HepG2 (cell line): ENCODE data around the gene COPS6. TPM values are rescaled to one million over a fixed set of nuclear protein-coding genes. Genes with fewer than 3 reads are reported as not detected.
A peak's percentile ranks its signal among the peaks of the same experiment; 100 is the strongest.

ENCODE experiments used
- ATF1 ChIP-seq: IDR thresholded peaks from 2 replicates; pipeline ENCODE4 v1.6.1; 2016; ENCODE audit warnings: mild to moderate bottlenecking, control low read depth
- CSRNP2 ChIP-seq: sonication (generic); formaldehyde crosslinking; conservative IDR thresholded peaks from 2 replicates; pipeline ENCODE4 v1.8.0; 2022; ENCODE audit warnings: low read depth, missing genetic modification reagents
- E2F5 ChIP-seq: sonication (generic); formaldehyde crosslinking; conservative IDR thresholded peaks from 2 replicates; pipeline ENCODE4 v1.4.0; 2020; ENCODE audit warnings: missing genetic modification reagents
- FIP1L1 ChIP-seq: fragments of 200-400 bp; formaldehyde crosslinking; IDR thresholded peaks from 2 replicates; pipeline ENCODE4 v1.6.1; 2018; ENCODE audit warnings: low read depth, mild to moderate bottlenecking, low read length, moderate library complexity, borderline replicate concordance; ENCODE audit not compliant: insufficient read depth
- GMEB2 ChIP-seq: IDR thresholded peaks from 2 replicates; pipeline ENCODE4 v1.6.1; 2016; ENCODE audit warnings: missing biosample characterization, missing genetic modification reagents, low read depth
- HNRNPUL1 ChIP-seq: fragments of 200-400 bp; formaldehyde crosslinking; IDR thresholded peaks from 2 replicates; pipeline ENCODE4 v1.6.1; 2017; ENCODE audit warnings: low read depth, mild to moderate bottlenecking, low read length, moderate library complexity
- ISX ChIP-seq: sonication (generic); formaldehyde crosslinking; conservative IDR thresholded peaks from 2 replicates; pipeline ENCODE4 v1.5.0; 2020; ENCODE audit warnings: missing genetic modification reagents
- KDM2A ChIP-seq: sonication (generic); formaldehyde crosslinking; IDR thresholded peaks from 2 replicates; pipeline ENCODE4 v1.4.0; 2020; ENCODE audit warnings: low read depth, missing genetic modification reagents, borderline replicate concordance
- MXD1 ChIP-seq: sonication (generic); formaldehyde crosslinking; IDR thresholded peaks from 2 replicates; pipeline ENCODE4 v1.4.0; 2020; ENCODE audit warnings: mild to moderate bottlenecking, missing genetic modification reagents
- MZF1 ChIP-seq: sonication (generic); formaldehyde crosslinking; IDR thresholded peaks from 2 replicates; pipeline ENCODE4 v1.8.1; 2023; ENCODE audit warnings: mild to moderate bottlenecking, missing genetic modification reagents, borderline replicate concordance
- PPARG ChIP-seq: conservative IDR thresholded peaks from 2 replicates; pipeline ENCODE4 v1.6.1; 2016; ENCODE audit warnings: missing biosample characterization, missing genetic modification reagents
- PTBP1 ChIP-seq: fragments of 200-400 bp; formaldehyde crosslinking; IDR thresholded peaks from 2 replicates; pipeline ENCODE4 v1.6.1; 2018; ENCODE audit warnings: low read length, low read depth; ENCODE audit not compliant: poor library complexity, severe bottlenecking
- RERE ChIP-seq: IDR thresholded peaks from 2 replicates; pipeline ENCODE4 v1.6.1; 2016; ENCODE audit warnings: low read depth, missing genetic modification reagents, missing compliant biosample characterization
- ZBTB3 ChIP-seq: sonication (generic); formaldehyde crosslinking; IDR thresholded peaks from 2 replicates; pipeline ENCODE4 v1.4.0; 2020; ENCODE audit warnings: low read depth, mild to moderate bottlenecking, moderate library complexity, missing genetic modification reagents, borderline replicate concordance
- ZNF235 ChIP-seq: sonication (generic); formaldehyde crosslinking; IDR thresholded peaks from 2 replicates; pipeline ENCODE4 v1.8.1; 2023; ENCODE audit warnings: mild to moderate bottlenecking, missing genetic modification reagents, borderline replicate concordance
- ZNF746 ChIP-seq: sonication (generic); formaldehyde crosslinking; IDR thresholded peaks from 2 replicates; pipeline ENCODE4 v1.8.0; 2022; ENCODE audit warnings: mild to moderate bottlenecking, missing genetic modification reagents
- ZNF841 ChIP-seq: sonication (generic); formaldehyde crosslinking; IDR thresholded peaks from 2 replicates; pipeline ENCODE4 v1.8.1; 2023; ENCODE audit warnings: missing genetic modification reagents, borderline replicate concordance
- polyA plus RNA-seq, 8 experiments: library from polyadenylated mRNA; depleted of rRNA in 3 of 8; stranded (reverse) in 7 of 8; unstranded in 1 of 8; fragments of >200 nt; fragmentation: Illumina TruSeq in 4 of 8; extraction: Trizol in 4 of 8; gene quantifications; 2 replicates each; pipeline versions ENCODE4 v1.2.1 to v1.2.3, GENCODE V29; 2011 to 2016; ENCODE audit warnings: low read depth in 4 of 8, missing spikeins in 1 of 8, mixed read lengths in 1 of 8; ENCODE audit not compliant: insufficient read depth in 1 of 8
- total RNA-seq, 5 experiments: library from RNA; depleted of rRNA; stranded (reverse); fragments of >200 nt; fragmentation: Illumina TruSeq; extraction: Trizol; gene quantifications; 2 replicates each; pipeline ENCODE4 v1.2.3, GENCODE V29; 2016; ENCODE audit warnings: low read depth in 1 of 5

The COPS6 gene
- total and polyA plus RNA-seq, 2 of the 13 experiments (the other 11 are each of a cell fraction or from before 2014, with no cell fraction given) = 33.4 to 117 TPM

GRCh38 chr7:100088621-100089457 is at the start of gene COPS6 (continued):
- no peak for TF ChIP-seq RERE
- TF ChIP-seq KDM2A (CRISPR knock-in tag) = peak; percentile 93
- peak; percentile 86; the same call in 1 of the 2 replicates for TF ChIP-seq ZNF235
- TF ChIP-seq ZBTB3 (CRISPR knock-in tag) = peak; percentile 81; the same call in 1 of the 2 replicates
- TF ChIP-seq ZNF841 (CRISPR knock-in tag) = peak; percentile 92
- no peak for TF ChIP-seq FIP1L1
- peak; percentile 49; the same call in 1 of the 2 replicates for TF ChIP-seq PPARG (CRISPR knock-in tag)
- TF ChIP-seq MXD1 (CRISPR knock-in tag) = peak; percentile 93
- no peak for TF ChIP-seq HNRNPUL1
- 0 out of 2 replicates have a peak, but pooled peaks have one; percentile 75 for TF ChIP-seq ISX (CRISPR knock-in tag)
- peak; percentile 92; the same call in 1 of the 2 replicates for TF ChIP-seq CSRNP2
- TF ChIP-seq MZF1 (CRISPR knock-in tag) = 0 out of 2 replicates have a peak, but pooled peaks have one; percentile 47
- TF ChIP-seq ZNF746 (CRISPR knock-in tag) = peak; percentile 45; the same call in 1 of the 2 replicates
- TF ChIP-seq PTBP1 = no peak
- no peak for TF ChIP-seq ATF1 (CRISPR knock-in tag)
- peak; percentile 90 for TF ChIP-seq E2F5 (CRISPR knock-in tag)
- TF ChIP-seq GMEB2 (CRISPR knock-in tag) = peak; percentile 63
